Measurements from ENCODE around the gene IL2RA.

DNA sequence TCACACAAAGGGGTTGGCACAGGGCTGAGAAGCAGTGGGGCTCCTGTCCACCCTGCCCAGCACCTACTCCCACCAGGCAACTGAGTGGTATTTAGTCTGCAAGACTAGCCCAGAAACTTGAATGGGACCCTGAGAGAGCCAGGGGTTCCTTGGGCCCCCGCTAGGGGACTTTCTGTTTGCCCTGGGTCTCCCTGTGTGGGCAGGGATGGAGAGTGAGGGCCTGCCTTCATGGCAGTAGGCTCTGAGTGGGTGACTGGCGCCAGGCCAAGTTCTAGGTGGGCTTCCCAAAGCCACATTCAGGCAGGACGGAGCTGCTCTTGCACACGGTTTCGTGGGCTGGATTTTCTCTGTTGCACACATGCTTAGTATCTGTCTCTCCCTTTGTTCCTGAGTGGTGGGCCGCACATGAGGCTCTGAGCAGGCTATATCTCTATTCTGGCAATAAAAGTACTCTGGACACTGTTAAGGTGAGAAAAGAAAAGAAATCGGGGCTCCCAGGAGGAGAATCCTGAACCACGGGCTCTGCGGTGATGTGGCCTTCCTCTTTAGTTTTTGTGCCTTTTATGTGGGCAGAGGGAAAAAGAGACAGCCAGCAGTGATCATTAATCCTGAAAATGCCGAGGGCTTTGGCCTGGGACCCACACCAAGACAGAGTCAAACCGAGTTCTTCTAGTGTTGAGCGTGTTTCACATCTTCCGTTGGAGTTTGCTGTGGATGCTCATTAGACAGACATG, 26.9 kb downstream of the IL2RA start:
- TF ChIP-seq POLR2A (IDR thresholded peaks at IDR 0.05): no peak
- TF ChIP-seq, protein P1, sequence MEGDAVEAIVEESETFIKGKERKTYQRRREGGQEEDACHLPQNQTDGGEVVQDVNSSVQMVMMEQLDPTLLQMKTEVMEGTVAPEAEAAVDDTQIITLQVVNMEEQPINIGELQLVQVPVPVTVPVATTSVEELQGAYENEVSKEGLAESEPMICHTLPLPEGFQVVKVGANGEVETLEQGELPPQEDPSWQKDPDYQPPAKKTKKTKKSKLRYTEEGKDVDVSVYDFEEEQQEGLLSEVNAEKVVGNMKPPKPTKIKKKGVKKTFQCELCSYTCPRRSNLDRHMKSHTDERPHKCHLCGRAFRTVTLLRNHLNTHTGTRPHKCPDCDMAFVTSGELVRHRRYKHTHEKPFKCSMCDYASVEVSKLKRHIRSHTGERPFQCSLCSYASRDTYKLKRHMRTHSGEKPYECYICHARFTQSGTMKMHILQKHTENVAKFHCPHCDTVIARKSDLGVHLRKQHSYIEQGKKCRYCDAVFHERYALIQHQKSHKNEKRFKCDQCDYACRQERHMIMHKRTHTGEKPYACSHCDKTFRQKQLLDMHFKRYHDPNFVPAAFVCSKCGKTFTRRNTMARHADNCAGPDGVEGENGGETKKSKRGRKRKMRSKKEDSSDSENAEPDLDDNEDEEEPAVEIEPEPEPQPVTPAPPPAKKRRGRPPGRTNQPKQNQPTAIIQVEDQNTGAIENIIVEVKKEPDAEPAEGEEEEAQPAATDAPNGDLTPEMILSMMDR (IDR thresholded peaks at IDR 0.05): no peak
- TF ChIP-seq POLR2AphosphoS5 (IDR thresholded peaks at IDR 0.05): no peak

Measured in breast epithelium (tissue), 3 donors.